CD4-positive, alpha-beta T cell treated with Interleukin-6 for 4 hours (primary cell): ENCODE measurements around the gene TEX261.
A peak's percentile ranks its signal among the peaks of the same experiment; 100 is the strongest.

ENCODE experiments used
- DNase-seq: peaks from one replicate; pipeline ENCODE4 v3.0.0-alpha.2; 2020; ENCODE audit warnings: mixed read lengths

TEX261 gene

DNA sequence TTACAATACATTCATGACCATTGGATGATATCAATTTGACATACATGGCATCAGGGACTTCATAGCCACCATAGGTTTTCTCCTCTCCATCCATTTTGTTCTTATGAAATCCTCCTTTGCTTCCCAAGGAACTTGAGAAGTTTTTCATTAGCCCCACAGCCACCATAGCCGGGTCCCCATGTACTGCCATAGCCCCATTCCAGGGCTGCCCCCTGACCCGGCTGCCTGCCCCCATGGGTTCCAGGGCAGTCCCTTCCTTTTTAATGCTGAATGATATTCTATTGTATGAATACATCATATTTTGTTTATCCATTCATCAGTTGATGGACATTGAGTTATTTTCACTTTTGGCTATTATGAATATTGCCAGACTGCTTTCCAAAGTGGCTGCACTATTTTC is 38.5 kb downstream of the TEX261 start:
- no peak for DNase-seq

DNA sequence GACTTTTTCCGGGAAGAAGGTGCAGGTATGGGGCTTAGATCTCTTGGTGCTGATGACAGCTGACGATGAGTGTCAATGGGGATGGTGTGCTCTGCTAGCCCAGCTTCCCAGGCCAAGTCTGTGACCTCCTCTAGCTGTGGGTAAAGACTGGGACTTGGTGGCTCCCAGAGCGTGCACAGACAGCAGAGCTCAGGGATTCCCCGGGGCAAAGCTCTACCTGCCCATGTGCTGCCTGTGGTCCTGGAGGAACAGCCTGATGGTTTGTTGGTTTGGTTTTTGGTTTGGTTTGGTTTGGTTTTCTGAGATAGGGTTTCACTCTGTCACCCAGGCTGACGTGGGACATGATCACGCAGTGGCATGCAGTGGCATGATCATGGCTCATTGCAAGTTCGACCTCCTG is 39.8 kb downstream of the TEX261 start:
- no peak for DNase-seq

DNA sequence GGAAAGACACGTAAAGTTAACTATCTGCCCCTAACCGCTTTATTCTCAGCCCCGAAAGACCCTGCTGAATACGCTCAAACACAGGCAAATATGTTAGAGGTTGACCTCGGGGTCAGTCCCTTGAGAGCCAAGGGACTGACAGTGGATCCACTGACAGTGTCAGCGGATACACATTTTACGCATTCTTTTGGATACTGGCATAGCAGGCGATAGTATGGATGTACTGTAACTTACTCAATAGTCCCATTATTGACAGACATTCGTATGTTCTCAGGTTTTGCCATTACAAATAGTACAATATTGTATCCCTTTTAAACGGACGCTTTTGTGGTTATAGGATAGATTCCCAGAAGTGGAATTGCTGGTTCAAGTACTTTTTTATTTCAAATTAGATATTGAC is 45.6 kb downstream of the TEX261 start:
- DNase-seq: no peak

DNA sequence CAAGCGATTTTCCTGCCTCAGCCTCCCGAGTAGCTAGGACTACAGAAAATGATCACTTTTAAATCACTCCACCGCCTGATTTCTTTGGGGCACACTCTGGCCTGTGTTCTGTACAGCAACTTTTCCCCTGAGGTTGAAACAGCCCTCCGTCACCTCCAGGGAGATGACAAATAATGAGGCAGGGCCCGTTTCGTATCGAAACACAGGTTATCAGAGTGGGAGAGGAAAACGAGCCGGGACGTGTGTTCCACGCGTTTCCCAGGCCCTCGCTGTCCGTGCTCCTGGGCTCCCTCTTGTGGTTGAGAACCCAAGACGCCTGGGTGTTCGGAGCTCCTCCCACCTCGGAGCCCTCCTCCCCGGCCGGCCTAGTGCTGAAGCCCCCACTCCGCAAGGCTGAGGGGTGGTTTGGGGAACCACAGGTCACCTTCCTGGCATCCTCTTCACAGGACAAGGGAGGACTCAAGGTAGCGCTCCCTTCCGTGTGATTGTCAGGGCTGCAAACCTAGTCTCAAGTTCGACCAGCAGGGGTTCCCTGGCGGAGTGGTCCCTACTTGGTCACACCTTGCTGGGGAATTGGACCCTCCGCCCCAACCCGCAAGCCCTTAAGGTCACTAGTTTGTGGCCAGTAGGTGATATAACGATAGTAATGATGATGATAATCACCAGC is 46.2 kb downstream of the TEX261 start:
- DNase-seq: peak; percentile 85

DNA sequence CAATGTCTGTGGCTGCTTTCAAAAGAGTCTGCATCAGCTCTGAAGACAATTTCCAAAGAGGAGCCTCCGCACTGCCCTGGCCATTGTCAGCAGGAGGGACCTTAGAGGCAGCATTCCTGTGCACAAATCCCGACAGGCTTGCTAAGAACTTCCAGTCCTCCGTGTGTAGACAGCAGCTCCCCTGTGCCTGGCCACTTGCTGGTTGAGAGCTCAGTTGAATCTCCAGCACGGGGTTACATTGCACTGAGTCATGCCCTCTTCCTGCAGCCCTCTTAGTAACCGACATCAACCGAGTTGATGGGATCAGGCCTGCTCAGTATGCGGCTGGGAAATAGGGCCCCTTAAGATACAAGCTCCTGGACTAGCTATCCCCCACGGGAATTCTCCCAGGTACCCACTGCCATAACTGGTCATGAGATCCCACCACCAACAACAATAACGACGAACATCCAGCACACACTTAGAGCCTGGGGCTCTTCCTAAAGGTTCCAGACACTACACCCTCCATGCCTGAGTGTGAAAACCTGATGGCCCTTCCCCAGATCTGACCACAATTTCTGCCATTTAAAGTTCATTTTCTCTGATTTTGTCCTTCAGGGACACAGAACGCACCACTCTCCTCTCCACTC is 47.0 kb downstream of the TEX261 start:
- no peak for DNase-seq

DNA sequence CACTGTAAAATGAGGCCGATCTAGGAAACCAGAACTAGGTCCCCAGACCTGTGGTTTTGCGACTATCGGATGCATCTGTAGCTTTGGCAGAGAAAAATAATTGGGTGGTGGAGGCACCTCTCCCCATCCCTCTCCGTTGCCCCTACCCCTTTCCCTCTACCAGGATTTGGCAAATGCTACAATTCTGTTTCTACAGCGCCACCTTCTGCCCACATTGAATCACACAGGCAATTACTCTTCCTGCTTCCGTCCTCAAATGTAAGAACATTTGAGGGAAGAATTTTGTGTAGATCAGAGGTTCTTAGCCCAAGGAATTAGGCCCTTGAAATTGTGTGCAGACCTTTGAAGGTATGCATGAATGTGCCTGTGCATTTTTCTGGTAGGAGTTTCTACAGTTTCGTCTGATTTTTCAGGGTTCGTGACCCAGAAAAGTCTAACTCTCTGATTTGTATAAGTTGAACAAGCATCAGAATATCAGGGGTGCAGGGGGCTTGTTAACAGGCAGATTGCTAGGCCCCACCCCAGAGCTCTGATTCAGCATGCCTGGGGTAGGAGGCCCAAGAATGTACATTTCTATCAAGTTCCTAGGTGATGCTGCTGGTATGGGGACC is 47.7 kb downstream of the TEX261 start:
- DNase-seq: peak; percentile 68

DNA sequence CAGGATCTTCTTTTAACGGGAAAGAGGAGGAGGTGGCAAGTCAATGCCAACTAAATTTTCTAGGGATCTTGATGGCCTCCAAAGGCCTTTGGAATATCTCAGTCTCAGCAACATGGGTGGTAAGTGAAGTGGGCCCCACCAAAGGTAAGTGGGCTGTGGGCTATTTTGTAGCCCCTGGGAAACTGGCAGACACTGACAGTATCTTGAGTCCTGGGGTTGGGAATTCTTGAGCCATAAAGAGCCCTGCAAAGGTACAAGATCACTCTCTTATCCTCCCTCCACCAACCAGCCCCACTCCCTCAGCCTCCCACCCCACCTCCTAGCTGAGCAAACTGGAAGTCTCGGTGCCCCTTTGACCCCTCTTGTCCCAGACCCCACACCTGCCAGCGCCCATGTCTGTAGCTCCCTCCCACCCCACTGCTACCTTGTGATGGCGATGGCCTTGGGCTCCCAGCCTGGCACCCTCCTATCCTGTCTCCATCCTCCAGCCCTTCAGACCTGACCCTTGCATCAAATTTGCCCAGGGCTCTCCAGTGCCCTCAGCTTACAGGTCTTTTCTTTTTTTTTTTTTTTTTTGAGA is 50.5 kb downstream of the TEX261 start:
- DNase-seq: no peak

DNA sequence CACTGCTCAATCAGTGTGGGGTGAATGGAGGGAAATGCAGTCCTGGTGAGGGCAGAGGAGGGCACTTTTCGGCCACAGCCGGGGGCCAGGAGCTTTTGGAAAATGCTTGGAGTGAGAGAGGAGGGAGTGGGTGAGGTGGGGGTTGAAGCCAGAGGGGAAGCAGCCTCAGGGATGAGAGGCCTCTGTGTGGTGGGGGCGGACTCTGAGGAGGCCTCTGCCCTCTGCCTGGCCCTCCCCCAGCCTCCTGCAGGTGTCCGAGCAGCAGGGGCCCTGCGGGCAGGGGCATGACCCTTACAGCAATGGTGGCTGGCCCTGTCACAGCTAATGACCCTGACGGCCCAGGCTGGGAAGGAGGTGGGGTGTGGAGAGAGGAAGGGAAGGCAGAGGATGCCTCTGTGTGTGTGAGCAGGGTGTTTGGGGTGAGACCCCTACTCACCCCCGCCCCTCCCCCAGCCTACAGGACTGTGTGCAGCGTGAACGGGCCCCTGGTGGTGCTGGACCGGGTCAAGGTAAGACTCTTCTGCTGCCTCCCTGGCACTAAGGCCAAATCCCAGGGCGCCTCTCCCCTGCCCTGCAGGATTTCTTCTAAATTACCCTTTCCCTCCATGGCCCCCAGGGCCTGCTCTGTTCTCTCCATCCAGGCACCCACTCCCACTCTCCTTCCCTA is 51.3 kb downstream of the TEX261 start:
- no peak for DNase-seq

DNA sequence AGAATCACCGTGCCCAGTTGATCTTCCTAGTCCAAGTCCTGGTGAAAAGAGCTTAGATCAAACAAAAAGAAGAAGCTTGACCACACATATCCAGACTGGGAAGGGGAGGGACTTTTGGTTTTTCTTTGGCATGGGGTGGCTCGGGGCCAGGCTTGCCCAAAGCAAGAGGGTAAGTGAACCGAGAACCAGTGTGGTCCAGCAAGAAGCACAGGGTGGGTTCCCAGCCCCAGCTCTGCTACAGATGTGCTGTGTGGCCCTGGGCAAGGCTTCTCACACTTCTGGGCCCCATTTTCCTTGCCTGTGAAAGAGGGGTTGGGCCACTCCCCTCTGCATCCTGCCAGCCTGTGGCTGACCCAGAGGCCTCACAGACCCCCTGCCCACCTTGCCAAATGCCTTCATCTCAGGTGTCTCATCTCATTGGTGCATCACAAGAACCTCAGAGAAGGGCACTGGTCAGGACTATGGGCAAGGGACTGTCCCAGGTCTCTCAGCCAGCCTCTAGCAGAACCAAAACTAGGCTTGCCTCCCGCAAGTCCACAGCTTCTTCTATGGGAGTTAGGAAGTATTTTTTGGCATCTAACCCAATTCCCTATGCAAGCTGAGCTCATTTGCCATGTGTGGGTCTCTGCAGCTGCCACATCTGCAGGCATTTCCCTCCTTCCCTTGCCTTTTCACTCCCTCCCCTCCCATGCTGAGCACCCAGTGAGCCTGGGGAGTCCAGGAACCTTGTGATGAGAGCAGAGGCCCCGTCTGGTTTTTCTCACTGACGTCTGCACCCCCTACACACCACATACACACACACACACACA is 52.1 kb downstream of the TEX261 start:
- no peak for DNase-seq

DNA sequence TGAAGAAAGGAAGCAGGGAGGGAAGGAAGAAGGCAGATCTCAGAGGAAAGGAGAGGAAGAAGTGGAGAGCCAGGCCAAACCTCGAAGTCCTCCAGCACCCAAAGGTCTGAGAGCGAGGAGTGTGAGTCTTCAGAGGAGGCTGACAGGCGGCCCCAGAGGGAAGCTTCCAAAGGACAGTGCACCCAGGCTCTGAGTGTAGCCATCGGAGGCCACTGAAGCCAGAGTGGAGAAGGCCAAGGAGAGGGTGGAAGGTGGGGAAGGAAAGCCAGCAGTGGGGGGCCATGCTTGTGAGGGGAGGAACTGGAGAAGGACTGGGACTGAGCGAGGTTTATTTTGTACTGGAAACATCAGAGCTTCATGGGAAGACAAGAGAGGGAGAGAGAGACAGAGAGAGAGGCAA is 53.0 kb downstream of the TEX261 start:
- no peak for DNase-seq

DNA sequence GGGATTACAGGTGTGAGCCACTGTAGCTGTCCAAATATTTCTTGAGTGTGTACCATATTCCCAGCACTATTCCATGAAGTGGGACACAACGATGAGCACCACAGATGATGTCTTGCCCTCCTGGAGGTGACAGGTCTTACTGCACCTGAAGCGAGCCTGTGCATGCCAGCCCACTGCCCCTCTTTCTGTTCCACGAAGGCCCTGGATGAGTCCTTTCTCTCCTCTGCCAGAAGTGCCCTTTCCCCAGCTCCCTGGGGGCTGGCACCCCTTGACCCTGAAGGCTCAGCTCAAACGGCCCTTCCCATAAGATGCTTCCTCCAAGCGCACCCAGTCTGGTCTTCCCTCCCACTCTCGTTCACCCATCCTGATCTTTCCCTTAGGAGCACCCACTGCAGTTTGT is 53.5 kb downstream of the TEX261 start:
- no peak for DNase-seq

DNA sequence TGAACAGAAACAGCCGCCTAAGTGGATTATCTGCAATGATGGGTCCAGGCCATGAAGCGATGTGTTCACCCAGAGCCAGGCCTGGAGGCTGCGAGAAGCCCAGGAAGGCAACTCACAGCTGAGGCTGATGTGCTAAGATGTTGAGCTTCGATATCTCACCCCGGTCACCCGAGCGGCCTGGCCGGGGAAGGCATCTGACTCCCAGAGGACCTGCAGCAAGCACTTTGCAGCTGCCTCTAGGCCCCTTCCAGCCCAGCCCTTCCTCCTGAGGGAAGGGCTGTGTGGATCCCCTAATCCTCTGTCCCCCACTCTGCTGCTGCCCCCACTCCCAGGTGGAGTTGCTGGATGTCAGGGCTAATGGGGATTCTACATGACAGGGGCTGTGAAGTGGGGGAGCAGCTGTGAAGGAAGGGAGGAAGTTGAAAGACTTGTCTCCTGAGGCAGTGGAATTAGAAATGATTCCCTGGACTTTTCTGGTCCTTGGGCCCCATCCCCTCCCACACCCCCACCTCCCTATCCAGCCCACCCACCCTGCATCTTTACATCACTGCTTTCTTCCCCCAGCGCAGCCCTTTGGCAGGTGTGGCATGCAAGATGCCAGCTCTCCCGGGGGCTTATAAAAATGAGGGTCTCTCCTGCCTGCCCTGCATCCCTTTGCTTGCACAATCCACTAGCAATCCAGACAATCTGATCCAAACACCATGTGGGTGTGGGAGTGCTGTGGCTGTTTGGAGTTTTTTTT is 54.7 kb downstream of the TEX261 start:
- DNase-seq: no peak

DNA sequence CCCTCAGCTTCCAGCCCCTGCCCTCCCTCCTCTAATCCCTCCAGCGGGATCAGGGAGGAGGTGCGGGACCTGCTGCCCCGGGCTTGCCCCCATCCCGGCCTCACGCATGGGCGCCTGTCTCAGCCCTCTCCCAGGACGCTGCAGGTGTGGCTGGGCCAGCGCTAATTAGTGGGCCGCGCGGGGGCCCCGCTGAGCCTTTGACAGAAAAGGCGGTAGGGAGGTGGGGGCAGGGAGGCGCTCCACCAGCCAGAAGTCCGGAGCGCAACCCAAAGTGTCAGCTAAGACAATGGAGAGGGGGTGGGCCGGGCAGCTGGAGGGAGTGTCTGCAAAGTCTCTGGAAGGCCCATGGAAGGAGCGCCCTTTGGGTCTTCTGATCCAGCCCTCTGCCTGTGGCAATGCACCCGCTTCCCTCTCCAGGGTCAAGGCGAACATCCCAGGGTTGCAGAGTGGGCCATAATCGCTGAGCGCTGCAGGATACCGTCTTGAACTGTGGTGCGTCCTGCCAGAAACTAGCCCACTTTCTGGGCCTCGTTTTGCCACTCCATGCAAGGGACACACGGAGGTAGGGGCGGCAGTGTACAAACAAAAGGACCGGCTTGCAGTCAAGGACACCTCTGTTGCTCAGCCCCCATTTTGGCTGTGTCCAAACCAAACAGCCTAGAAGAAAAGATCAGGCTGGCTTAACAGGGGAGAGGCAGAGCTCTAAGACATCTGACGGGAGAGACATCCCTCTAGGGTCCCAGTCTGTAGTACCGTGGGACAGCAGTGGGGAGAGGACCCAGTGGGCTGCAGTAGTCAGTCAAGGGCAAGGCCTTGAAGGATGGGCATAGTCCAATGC is 55.5 kb downstream of the TEX261 start:
- no peak for DNase-seq

DNA sequence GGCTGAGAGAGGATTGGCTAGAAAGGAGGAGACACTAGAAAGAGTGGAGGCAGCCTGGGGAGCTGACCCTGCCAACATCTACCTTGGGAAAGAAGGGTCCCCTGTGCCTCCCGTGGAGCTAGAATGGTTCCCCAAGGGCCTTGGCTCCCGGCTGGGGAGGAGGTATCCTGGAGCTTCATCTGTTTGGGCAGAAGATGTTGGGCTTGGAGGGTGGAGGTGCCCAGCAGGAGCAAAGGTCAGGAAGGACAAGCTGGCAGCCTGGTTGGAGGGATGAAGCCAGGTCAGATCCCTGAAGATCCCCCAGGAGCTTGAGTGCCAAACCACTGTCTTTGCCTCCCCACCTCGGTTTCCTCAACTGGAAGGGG is 56.1 kb downstream of the TEX261 start:
- DNase-seq: no peak

DNA sequence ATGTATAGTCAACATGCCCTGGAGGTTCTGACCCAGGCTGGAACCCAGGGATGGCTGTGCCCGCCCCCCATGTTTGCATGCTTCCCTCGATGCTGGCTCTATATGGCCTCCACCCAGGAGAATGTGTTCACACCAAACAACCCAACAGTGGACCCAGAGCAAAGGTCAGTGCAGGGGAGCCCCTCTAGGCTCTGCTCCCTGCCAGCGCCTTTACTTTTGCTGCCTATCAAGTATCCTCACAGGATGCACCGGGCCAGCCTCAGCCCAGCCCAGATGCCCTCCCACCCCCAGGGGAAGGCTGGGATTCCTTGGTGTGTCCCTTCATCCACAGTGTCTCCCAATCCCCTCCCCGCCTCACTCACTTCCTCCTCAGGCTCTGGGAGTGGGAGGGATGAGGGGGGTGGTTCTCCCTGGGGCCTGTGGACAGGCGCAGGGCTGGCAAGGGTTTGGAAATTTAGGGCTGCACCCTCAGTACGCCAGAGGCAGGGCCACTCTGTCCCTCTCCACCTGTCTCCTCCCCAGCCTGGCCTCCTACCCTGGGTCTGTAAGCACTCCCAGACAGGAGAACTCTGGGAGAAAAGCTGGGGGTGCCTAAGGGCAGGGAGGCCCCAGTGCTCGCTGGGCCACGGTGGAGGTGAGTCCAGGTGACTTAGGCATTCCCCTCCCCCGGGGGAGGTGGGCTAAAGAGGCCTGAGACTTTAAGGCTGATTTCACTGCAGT is 56.6 kb downstream of the TEX261 start:
- DNase-seq: no peak

DNA sequence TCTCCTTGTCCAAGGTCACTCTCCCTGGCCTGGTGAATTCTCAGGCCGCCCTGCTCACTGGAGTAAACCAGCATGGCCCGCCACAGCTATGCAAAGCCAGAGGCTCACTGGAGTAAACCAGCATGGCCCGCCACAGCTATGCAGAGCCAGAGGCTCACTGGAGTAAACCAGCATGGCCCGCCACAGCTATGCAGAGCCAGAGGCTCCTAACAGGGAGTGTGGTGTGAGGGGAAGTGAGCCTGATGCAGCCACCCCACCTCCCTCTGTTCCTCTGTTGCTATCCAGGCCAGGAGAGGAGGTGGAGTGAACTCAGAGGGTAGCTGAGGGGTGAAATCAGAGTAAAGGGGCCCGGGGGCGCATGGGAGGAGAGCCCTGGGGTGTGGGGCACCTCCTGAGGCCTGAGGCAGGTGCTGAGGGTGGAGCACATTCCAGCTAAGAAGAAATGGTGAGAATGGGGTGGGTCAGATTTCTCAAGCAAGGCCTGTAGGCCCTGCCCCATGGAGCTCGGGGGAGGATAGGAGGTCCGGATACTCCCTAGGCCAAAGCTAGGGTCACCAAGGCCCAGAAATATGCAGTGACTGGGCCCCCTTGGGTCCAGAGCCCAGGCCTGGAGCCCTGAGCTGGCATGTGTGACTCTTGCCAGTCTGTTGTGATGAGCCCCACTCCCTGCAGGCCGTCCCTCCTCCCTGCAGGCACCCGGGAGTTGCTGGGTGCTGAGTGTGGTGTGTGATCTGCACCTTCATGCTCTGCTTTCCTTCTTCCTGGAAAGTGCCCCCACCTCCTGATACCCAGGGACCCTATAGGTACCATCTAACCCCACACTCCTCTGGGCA is 57.5 kb downstream of the TEX261 start:
- no peak for DNase-seq

DNA sequence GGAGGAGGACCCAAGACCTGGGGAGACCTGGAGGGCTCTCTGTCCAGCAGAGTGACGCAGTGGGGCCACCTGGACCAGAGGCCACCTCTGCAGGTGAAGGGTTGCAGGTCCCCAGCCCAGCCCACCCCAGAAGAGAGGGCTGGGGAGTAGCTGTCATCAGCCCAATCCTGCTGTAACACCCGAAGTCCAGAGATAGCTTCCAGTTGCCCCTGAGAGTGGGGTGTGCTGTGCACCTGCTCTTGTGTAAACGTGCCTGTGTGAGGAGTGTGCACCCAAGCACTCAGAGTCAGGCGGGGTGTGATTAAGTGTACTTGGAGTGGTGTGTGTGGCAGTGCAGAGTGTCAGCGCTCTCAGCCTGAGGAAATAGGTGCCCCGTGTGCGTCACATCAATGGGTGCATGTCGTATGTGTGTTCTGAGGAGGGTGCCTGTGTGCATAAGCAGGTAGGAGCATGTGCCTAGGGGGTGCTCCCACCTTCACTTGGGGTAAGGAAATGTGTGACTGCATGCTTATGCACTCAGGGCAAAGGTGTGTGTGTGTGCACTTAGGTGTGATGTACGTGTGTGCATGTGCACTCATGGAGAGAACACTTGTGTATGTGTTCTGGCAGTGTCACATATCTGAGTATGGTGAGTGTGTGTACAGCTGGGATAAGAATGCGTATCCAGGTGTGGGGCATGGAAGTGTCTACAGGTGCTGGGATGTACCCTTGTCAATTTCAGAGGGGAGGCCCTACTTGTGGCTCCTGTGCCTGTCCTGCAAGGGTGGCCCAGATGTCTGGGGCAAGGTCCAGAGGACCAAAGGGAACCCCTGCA is 58.3 kb downstream of the TEX261 start:
- no peak for DNase-seq
